GM04504 (cell line): ENCODE measurements around the gene PSME2.

Source experiments
- DNase-seq: peaks from one replicate; pipeline ENCODE4 v3.0.0-alpha.2; 2012; ENCODE audit warnings: low read depth

PSME2 gene

DNA sequence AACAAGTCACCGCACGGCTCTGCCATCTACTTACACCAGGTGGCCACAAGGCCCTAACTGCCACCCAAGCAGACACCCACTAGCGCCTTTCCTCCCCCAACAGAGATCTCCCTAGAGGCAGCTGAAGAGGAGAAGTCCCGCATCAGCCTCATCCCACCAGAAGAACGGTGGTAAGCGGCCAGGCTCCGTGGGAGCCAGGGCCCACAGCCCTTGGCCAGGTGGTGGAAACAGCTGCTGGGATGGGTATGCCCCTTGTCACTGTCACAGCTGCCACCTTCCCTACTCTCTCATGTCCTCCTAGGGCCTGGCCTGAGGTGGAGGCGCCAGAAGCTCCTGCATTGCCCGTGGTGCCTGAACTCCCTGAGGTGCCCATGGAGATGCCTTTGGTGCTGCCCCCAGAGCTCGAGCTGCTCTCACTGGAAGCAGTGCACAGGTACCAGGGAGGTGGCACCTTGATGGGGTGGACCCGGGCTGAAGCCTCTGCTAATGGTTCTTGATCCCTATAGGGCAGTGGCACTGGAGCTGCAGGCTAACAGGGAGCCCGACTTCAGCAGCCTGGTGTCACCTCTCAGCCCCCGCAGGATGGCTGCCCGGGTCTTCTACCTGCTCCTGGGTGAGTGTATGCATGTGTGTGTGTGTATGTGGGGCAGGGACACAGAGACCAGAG is 33.0 kb upstream of the PSME2 start:
- no peak for DNase-seq

- no peak for DNase-seq
These were observed 32.2 kb upstream of the PSME2 start for GRCh38 chr14:24178399-24179178.

GRCh38 chr14:24177891-24178290 is 31.5 kb upstream of the PSME2 start:
- no peak for DNase-seq

GRCh38 chr14:24177041-24177825 is 30.8 kb upstream of the PSME2 start:
- no peak for DNase-seq

DNA sequence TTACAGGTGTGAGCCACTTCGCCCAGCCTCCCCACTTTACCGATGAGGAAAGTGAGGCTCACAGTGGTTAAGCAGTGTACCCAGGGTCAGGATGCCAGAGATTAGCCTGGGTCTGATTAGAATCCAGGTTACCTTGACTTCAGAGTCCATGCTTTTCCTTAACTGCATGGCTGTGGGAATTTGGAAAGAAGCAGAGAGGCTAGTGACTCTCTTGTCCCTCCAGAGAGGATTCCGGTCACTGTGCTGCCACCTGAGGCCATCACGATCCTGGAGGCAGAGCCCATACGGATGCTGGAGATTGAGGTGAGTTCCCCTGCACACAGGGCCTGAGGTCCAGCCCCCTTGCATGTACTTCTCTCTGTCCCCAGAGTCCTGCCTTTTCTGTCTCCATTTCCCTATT is 30.2 kb upstream of the PSME2 start:
- no peak for DNase-seq

DNA sequence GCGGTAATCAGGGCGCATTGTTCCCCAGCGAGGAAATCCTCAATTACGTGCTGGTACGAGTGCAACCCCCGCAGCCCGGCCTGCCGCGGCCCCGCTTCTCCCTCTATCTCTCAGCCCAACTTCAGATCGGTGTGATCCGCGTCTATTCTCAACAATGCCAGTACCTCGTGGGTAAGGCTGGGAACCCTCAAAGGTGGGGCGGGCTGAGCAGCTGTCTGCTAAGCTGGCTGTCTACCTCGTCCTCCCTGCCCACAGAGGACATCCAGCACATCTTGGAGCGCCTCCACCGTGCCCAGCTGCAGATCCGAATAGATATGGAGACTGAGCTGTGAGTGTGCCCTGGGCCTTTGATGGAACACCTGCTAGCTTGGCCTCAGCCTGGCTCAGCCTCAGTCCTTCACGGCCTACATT is 26.5 kb upstream of the PSME2 start:
- DNase-seq: no peak

- DNase-seq: no peak
These were observed 26.0 kb upstream of the PSME2 start for GRCh38 chr14:24172261-24172860.

DNA sequence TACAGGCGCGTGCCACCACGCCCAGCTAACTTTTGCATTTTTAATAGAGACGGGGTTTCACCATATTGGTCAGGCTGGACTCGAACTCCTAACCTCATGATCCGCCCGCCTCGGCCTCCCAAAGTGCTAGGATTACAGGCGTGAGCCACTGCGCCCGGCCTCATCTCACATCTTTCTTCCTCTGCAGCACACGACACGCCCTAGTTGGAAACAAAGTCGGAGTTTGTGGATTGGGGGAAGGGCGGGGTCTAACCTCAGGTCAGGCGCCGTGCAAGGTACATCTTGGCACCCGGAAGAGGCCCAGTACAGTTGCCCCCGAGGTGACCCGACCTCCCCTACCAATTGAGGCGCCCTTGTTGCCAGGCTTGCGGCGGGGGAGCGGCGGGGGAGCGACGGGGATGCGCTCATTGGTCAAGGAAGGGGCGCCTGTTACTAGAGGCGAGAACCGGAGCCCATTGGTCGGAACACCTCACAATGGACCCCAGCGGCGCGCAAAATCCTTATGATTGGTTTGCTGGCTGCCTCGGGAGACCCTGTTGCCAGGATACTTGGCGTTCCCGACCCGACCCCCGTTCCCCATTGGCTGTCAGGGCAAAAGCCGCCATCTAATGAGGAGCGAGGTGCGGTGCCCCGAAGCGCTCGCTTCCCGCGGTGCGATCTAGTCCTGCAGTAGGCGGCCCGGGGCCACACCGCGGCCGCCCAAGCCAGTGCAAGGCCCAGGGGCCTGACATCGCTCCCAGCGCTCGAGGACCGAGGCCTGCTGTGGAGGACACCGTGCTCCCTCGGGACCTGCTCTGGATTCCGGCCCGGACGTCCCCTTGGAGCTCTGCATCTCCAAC is 25.2 kb upstream of the PSME2 start, which contains the start of gene REC8:
Gene REC8, plus strand, starts transcription at position 659 of the 839 bp plus-strand sequence. CDS start 473 bp downstream, outside the sequence.
- no peak for DNase-seq

GRCh38 chr14:24167469-24168114 is 21.2 kb upstream of the PSME2 start:
- no peak for DNase-seq

DNA sequence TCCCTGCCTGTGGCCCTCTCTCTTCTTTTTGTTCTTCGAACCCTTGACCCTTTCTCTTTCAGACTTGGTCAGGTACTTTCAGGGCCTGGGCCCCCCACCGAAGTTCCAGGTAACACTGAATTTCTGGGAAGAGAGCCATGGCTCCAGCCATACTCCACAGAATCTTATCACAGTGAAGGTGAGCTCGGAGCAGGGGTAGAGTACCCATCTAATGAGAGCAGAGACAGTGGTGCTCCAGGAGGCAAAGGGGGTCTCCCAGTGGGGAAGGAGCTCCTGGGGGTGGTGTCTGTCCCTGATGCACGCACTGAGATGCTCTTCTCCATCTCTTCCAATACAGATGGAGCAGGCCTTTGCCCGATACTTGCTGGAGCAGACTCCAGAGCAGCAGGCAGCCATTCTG is 19.4 kb upstream of the PSME2 start:
- no peak for DNase-seq

DNA sequence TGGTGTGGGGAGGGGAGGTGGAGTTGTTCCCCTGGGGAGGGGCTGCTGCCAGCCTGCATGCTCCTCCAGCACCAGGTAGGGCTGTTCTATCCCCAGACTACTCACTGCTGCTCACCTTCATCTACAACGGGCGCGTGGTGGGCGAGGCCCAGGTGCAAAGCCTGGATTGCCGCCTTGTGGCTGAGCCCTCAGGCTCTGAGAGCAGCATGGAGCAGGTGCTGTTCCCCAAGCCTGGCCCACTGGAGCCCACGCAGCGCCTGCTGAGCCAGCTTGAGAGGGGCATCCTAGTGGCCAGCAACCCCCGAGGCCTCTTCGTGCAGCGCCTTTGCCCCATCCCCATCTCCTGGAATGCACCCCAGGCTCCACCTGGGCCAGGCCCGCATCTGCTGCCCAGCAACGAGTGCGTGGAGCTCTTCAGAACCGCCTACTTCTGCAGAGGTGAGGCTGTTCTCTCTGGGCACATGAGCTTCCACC is 18.1 kb upstream of the PSME2 start:
- DNase-seq: no peak

DNA sequence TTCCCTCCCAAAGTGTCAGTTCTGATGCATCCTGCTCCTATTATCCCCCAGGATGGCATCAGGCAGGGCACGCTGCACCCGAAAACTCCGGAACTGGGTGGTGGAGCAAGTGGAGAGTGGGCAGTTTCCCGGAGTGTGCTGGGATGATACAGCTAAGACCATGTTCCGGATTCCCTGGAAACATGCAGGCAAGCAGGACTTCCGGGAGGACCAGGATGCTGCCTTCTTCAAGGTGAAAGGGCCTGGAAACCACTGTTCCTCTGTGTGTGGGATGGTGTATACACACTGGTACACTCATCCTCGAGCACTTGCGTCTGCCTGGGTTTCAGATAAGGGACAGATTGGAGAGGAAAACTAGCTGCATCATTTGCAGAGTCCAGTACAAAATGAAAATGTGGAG is 15.7 kb upstream of the PSME2 start:
- DNase-seq: no peak

- DNase-seq: peak; percentile 93
These were observed 14.7 kb upstream of the PSME2 start, which contains the start of gene IRF9 for GRCh38 chr14:24160850-24161804. Gene IRF9 (plus strand): TSS chr14:24161265. CDS start chr14:24162145, 880 bp downstream.

GRCh38 chr14:24160499-24160849 is 14.1 kb upstream of the PSME2 start:
- DNase-seq: no peak

GRCh38 chr14:24159777-24160498 is 13.5 kb upstream of the PSME2 start:
- DNase-seq: no peak

DNA sequence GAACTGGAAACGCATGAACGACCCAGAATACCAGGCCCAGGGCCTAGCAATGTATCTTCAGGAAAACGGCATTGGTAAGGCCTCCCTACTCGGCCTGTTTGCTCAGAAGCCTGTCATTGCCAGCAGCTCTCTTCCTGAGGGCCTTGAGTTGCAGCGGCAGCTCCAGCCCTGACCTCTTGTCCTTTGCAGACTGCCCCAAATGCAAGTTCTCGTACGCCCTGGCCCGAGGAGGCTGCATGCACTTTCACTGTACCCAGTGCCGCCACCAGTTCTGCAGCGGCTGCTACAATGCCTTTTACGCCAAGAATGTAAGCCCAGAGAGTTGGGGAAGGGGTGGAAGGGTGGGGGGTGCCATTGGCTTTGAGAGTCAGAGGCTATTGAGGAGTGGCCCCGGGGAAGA is 10.9 kb upstream of the PSME2 start:
- DNase-seq: no peak

DNA sequence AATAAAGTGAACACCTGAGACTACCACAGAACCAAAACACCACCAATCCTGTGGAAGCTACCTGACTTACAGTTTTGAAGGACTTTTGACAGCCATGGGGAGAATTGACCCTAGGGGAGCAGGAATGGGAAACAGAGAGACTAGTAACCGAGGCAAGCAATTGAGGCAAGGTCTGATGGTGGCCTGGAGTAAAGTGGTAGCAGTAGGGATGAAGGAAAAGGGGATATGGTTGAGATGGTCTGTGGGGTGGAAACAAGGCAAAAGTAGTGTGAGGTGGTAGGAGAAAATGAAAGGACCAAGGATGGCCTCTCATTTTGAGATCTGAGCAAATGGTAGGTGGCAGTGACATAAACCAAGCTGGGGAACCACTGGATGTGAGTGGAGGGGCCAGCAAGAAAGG is 10.4 kb upstream of the PSME2 start:
- DNase-seq: no peak

DNA sequence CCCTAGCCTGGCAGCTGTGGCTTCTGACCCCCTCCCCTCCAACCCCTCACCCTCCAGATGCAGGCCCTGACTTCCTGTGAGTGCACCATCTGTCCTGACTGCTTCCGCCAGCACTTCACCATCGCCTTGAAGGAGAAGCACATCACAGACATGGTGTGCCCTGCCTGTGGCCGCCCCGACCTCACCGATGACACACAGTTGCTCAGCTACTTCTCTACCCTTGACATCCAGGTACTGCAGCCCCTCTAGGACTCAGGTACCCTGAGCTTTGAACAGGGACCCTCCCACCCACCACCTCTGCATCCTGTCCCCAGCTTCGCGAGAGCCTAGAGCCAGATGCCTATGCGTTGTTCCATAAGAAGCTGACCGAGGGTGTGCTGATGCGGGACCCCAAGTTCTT is 8.7 kb upstream of the PSME2 start:
- DNase-seq: no peak
